GM12892 (cell line): Measurements from ENCODE around the gene PHRF1.

Experiments used
- POLR2A ChIP-seq: IDR thresholded peaks from 2 replicates; pipeline ENCODE4 v1.6.1; 2011; ENCODE audit warnings: low read depth, low read length, control low read depth
- POLR2AphosphoS5 ChIP-seq: IDR thresholded peaks from 2 replicates; pipeline ENCODE4 v1.6.1; 2011; ENCODE audit warnings: low read depth, low read length, control low read depth
- TAF1 ChIP-seq: IDR thresholded peaks from 2 replicates; pipeline ENCODE4 v1.6.1; 2011; ENCODE audit warnings: low read depth, mild to moderate bottlenecking, control low read depth, low read length, borderline replicate concordance

DNA sequence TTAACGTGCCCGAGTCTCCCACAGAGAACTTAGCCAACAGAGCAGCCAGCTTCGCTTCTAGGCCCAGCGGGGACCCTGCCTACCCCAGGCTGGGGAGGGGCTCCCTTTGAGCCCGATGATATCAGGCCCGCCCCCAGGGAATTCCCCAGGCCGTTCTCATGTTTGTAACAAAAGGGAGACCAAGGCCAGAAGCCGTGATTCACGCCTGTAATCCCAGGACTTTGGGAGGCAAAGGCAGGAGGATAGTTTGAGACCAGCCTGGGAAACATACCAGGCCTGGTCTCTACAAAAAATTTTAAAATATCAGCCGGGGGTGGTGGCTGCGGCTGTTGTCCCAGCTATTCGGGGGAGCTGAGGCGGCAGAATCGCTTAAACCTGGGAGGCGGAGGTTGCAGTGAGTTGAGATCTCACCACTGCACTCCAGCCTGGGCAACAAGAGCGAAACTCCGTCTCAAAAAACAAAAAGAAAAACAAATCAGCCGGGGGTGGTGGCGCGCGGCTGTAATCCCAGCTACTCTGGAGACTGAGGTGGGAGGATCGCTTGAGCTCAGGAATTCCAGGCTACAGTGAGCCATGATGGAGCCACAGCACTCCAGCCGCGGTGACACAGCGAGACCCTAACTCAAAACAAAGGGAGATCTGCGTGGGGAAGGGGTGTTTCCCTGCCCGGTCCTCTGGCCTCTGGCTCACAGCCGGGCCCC is 62.5 kb downstream of the PHRF1 start:
- TF ChIP-seq POLR2A (no peak), POLR2AphosphoS5 (no peak), TAF1 (no peak)
